NCI-H69 (cell line): ENCODE measurements around the gene TRABD2A.

Experiments used
- DNase-seq: peaks from one replicate; lab custom pipeline; 2025; lab: John Stamatoyannopoulos, UW

TRABD2A gene

DNA sequence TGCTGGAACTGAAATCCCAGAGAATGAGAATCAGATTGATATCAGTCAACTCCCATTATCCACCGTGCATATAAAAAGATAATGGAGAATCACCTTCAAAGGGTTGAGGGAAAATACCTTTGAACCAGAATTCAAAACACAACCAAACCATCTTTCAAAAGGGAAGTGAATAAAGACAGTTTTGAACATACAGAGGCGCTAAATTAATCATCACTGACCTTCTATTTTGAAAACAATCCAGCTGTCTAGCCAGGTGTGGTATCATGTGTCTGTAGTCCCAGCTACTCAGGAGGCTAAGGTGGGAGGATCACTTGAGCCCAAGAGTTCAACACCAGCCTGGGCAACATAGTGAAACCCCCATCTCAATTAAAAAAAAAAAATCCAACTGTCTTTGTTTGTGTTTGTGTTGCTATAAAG lies 63.6 kb downstream of the TRABD2A start:
- no peak for DNase-seq

DNA sequence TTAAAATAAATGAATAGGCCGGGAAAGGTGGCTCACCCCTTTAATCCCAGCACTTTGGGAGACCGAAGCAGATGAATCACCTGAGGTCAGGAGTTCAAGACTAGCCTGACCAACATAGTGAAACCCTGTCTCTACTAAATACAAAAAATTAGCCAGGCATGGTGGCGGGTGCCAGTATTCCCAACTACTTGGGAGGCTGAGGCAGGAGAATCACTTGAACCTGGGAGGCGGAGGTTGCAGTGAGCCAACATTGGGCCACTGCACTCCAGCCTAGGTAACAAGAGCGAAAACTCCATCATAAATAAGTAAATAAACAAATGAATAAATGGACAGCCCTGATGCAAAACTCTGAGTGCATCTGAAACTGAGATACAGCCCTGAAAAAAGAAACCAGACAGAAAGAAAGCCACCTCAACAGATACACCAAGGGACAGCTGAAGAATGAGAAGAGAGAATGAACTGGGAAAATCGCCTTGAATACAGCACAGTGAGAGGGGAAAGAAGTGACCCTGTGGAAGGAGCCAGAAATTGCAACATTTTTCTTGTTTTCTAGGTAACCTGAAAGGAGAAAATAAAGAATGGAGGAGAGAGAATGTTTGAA lies 64.4 kb downstream of the TRABD2A start:
- DNase-seq, result no peak

DNA sequence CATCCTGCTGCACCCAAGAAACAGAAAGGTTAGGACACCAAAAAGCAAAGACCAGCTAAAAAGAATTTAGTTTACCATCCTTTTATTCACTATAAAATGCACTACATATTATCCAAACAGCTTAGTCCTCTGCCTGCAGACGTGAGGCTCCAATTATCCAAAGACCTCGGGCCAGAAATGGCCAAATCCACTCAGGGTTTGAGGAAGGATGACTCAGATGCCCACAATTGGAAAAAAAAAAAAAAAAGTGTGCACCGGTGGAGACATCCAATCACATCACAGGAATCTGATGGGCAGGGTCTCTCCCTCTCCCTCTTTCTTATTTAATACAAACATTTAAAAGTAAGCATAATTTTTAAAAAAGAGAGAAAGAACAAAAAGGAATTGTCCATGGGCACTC lies 65.7 kb downstream of the TRABD2A start:
- DNase-seq, result no peak

DNA sequence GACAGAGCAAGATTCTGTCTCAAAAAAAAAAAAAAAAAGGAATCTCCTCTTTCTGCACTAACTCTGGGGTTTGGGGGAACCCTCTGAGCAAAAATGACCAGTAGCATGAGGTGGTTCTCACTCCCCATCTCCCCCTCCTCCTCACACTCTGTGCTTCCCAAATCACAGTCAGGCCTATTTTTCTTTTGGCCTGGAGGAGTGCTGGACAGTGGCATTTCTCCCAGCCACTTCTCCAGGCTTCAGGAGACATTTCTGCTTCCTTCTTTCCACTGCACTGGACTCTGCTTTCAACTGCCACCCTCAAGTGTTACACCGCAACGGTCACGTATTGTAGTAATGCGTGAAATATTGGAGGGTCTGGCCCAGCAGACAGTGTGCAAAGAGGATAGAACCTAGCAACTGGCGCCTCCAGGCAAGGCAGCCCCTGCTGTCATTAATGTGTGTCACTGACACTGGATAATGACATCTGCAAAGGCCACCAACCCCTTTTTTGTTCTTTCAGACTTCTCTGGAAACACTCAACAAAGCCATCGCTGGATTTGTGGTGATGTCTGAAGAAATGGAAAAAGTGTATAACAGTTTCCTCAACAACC lies 68.9 kb downstream of the TRABD2A start:
- no peak for DNase-seq

DNA sequence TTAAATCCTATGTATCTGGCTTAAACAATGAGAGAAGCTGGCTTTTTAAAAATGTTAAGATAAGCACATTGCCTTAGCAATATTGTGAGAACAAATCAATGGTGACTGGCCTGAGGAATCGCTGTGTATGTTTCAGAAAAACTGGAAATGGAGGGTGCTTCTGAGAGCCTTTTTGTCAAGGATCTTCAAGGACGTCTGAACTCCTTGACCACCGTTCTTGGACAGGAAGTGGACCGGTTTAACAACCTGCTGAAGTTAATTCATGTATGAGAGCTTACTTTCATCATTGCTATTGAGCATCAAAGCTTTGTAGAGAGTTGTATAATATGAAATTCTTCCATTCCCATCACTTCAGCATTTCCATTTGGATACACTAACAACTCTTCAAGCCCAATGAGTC lies 72.6 kb downstream of the TRABD2A start:
- DNase-seq, result no peak

DNA sequence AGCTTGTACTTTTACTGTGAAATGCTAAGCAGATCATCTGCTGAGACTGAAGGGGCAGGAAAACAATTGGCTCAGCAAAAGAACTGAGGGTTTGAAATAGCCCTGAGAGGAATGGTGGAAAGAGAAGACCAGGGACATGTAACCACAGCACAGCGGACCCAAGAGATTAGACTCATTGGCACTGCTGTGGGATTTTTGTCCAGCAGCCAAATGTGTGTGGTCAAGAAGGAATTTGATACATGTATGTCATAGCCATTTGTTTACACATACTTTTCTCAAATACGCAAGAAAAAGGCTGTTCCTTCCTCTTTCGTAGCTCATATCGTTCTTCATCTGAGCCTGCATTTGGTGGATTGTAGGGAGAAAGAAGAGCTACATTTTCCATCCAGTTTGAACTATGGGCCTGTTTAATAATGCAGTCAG lies 73.8 kb downstream of the TRABD2A start:
- no peak for DNase-seq

DNA sequence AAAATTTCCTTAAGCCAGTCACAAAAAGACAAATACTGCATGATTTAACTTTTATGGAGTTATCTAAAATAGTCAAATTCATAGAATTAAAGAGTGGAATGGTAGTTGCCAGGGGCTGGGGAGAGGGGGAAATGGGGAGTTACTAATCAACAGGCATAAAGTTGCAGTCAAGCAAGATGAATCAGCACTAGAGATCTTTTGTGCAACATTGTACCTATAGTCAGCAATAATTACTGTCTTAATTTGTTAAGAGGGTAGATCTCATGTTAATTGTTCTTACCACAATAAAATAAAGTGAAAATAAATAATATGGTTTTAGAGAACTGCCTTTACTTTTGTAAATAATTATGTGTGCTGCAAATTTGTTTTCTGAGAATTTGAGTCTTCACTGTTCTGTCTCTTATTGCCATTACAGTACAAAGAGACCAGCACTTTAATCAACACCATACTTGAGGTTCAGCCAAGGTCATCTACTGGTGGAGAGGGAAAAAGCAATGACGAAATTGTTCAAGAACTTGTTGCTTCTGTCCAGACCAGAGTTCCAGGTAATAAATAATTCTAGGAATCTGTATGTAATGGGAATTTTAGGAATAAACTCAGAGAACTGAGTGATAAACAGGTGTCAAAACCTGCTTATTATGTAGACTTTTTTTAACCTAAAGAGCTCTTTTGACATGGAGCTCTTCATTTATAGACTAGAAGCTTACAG lies 75.5 kb downstream of the TRABD2A start:
- no peak for DNase-seq

DNA sequence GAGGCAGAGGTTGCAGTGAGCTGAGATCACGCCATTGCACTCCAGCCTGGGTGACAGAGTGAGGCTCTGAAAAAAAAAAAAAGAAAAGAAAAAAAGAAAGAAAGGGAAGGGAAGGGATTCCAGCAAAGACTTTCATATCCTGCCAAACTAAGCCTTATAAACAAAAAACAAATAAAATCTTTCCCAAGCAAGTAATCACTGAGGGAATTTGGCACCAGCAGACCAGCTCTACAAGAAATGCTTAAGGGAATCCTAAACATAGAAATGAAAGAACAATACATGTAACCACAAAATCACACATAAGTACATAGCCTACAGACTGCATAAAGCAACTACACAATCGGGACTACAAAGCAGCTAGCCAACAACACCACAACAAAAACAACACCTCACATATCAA lies 79.1 kb downstream of the TRABD2A start:
- no peak for DNase-seq

DNA sequence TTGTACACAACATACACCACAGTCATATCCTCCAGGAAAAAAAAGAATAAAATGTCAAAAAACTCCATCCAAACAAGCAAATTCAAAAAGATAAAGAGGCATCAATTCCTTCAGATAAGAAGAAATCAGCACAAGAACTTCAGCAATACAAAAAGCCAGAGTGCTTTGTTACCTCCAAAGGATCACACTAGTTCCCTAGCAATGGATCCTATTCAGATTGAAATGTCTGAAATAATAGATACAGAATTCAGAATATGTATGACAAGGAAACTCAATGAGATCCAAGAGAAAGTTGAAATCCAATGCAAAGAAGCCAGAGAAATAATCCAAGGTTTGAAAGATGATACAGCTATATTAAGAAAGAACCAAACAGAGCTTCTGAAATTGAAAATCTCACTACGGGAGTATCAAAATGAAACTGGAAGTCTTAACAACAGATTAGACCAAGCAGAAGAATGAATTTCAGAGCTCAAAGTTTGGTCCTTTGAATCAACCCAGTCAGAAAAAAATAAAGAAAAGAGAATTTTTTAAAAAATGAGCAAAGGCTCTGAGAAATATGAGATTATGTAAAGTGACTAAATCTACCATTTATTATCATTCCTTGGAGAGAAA lies 80.6 kb downstream of the TRABD2A start:
- DNase-seq, result no peak

DNA sequence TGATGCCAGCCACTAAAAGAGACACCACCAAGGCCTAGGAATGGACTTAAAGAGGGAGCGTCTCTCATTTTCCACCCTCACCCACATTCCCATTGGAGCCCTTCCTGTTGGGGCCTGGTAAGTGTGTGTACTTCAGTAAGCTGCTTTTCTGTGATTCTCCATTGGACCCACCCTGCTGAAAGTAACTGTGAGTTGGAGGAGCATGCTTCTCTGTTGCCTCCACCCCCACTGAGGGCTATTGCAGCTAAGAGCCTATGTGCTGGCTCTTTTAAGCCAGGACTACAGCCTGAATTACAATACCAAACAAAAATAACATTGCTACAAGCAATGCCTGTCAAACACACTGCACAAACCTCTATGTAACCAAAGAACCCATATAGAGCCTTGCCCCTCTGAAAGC lies 81.1 kb downstream of the TRABD2A start:
- no peak for DNase-seq

DNA sequence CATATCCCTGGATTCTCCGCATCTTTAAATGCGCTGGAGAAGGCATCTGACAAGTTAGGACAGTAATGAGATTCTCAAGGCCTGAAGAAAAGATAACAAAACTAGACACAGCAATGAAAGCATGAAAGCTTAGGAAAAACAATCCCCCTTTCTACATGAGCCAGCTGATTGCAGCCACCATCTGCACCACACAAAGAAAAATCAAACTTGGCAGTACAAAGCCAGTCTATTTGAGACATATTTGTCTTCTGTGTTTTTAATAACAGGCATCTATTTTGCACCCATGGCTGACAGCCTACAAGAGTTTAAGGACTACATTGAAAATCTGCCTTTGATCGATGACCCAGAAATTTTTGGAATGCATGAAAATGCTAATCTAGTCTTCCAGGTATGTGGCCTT lies 83.6 kb downstream of the TRABD2A start:
- DNase-seq, result no peak

DNA sequence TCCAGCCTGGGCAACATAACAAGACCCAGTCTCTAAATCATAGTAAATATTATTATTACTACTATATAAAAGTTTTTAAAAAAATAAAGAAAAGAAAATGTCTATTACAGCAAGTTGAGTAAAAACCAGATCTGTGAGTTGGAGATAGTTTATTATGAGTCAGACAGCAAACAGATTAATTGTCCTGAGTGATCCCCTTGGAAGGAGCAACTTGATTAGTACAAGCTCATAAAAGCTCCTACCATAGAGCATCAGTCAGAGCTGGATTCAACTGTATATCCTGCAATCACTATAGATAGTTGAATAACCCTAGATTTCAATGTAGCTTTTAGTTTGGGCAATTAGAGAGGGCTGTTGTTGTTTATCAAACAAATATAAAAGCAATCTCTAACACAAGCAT lies 84.1 kb downstream of the TRABD2A start:
- DNase-seq, result no peak

DNA sequence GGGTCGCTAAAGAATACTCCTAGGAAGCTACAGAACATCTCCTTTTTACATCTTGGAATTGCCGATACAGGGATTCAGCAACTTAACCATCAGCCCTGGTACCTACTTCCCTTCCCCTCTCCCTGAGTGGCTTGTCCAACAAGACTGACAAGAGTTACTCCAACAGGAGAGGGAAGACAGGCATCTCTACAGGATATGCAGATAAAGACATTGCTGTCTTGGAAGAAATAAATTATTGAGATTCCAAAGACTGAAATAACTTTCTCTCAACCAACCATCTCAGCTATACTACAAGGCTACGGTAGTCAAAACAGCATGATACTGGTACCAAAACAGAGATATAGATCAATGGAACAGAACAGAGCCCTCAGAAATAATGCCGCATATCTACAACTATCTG lies 87.2 kb downstream of the TRABD2A start:
- no peak for DNase-seq

DNA sequence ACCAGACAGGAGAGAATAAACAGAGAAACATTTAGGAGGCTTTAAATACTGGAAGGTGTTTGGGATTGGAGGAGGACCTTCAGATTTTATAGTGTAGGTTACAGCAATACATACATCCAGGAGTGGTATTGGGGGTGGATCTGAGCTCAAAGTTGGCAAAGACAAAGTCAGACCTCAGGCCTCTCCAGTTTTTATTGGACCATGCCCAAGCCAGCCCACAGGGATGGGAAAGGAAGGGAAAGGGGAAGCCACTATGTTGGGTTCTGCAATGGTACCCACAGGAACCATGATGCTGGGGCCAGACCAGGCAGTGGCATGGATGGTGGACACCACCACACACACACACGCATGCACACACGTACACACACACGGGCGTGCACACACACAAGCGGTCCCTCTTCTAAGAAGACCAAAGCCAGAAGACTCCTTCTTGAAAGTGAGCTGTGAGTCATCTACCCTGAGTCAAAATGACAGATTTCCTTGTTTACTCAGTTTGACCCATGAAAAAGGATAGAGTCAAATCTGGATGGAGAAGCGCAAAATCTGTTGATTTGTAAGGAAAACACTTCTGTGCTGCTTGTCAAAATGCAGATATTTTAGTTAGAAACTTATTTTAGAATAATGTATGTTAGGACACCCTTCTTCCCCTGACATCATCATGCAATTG lies 87.9 kb downstream of the TRABD2A start:
- no peak for DNase-seq

DNA sequence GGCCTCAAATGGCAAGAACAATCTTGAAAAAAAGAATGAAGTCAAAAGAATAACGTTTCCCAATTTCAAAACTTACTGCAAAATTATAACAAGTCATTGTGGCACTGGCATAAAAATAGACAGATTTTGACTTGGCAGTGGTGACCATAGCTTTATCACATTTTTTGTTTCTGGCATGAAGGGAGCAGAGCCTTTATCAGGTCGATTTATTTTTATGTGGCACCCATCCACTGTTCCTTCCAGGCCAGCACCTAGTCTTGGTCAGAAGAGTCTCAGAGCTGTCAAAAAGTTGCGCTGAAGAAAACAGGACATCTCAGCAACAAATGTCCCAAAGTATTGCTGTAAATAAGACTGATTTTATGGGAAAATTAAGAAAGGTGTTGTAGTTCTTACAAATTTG lies 92.4 kb downstream of the TRABD2A start:
- no peak for DNase-seq

DNA sequence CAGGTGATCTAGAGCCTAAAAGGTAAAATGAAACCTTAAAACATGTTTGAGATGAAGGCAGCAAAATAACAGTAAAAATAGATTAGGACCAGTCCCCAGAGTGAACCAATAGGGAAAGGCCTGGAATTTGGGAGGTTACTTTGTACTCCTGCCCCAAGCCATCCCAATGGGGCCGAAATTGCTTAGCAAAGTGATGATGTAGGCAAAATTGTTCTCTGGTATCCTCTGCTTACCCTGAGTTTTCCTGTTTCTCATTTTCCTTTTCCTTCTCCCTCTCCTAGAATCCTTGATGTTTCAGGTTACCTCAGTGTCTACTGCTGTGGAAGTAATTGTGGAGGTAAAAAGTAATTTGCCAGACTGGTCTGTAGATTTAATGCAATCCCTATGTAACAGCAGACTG lies 92.9 kb downstream of the TRABD2A start:
- DNase-seq, result no peak

DNA sequence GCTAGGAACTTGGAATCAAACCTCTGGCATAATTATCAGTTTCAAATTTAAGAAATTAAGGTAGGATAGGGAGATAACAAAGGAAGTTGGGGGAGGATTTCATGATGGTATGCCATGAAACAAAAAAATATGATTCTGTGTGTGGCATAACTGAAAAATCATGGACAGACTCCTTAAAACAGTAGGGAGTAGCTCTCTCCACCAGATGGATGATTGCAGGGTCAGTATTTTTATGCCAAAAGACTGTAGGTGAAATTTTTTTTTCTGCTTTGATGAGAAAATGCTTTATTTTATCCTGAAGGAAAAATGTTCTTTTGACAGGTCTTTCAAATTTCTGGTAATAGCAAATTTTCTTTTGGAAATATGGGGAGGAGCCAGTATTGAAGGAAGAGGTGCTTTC lies 94.3 kb downstream of the TRABD2A start:
- DNase-seq, result no peak

DNA sequence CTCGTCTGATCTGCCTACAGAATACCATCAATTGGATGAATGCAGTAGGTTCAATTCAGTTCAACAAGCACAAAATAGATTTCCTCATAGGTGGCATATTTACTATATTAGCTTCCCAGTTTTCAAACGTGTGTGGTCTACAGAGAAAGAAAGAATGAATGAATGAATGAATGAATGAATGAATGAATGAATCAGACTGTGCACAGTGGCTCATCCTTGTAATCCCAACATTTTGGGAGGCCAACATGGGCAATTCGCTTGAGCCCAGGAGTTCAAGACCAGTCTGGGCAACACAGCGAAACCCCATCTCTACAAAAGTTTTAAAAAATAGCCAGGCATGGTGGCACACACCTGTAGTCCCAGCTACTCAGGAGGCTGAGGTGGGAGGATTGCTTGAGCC lies 94.9 kb downstream of the TRABD2A start:
- DNase-seq, result no peak

DNA sequence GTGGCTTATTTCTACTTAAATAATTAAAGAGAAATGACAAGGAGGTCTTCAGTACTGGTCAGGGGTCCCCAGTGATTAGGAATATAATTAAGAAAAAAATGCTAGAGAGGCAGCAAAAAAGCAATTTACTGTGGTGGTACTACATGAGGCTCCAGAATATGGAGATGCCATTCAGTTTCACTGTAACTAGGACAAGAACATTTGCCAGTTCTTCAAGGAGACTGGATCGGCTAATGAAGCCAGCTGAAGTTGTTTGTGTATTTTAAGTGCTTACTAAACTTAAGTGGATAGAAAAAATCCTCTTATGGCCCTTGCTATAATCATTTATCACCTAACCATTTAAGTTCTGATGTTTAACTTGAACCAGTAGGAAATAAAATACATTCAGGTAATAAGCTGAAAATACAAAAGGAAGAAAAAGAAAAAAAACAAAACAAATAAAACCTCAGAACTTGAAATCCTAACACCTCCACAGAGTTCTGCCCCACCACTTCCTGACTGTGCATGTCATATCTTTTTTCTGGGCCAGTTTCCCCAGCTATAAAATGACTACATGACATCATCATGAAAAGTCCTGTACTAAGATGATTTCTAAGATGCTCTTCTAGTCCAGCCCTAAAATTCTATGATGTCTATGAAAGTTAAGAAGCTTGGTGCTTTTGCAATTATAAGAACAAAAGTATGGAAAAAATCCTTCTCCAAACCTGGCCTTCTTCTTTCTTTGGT lies 98.0 kb downstream of the TRABD2A start:
- DNase-seq, result no peak

DNA sequence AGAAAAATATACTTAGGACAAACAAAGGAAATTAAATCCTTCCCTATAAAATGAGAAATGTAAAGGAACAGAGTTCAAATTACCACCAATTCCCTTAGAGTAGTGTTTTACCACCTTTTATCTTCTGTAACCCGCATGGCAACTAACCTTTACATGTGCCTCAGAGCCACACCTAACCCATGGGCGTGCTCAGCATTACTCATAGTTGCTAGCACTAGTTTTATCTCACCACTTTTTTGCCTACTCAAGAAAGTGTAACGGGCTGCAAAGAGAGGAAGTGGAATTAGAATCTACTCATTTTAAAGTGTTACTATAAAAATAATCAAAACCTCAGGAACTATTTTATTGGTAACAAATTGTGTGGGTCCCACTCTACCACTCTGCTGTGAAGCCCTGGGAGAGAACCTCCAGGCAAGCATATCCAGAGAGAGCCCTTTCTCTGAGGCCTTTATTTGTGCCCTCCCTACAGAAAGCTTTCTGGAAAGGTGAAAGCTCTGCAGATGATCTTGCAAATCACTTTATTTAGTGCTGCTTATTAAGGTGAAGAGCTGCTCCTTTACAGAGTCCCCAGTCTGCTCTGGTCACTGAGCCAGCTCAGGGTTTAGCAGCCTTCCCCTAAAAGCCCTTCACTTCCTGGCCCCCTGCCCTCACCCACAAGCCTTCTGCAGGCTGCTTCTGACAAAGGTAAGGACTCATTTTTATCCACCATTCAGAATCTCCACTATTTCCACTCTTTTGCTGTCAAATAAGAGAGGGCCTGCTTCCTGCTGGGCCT lies 98.8 kb downstream of the TRABD2A start:
- no peak for DNase-seq

DNA sequence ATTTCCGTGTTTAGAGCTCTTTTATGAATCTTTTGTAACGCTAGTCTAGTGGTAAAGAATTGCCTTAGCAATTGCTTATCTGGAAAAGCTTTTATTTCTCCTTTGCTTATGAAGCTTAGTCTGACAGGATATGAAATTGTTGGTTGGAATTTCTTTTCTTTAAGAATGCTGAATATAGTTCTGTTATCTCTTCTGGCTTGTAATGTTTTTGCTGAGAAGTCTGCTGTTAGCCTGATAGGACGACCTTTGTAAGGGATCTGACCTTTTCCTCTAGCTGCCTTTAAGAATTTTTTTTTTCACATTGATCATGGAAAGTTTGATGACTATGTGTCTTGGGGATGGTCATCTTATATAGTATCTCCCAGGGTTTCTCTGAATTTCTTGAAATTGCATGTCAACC lies 101.1 kb downstream of the TRABD2A start:
- no peak for DNase-seq
